HG02798 (cell line): ENCODE measurements around the gene CRB3.

ENCODE experiments used
- ATAC-seq: cut with Tn5 transposase; IDR thresholded peaks from one replicate; pipeline ENCODE4 v1.9.1; 2021; ENCODE audit warnings: mild to moderate bottlenecking; ENCODE audit not compliant: unreplicated experiment, poor library complexity

CRB3 gene

DNA sequence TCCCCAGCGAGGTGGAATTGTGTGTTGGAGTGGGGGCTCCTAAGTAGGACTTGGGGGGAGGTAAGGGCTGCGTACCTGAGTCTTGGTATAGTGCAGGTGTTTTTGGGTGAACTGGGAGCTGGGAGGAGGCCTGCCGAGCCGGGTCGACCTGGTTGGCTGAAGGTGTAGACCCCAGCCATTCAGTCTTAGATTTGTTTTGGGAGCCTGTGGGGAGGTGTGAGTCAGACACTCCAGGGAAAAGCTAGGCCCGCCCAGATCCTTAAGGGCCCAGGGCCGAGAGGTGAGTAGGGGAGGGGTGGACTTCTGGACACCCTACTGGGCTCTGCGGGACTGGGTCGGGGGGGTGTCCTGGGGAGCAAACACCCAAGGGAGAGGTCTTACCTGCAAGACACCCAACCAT lies 935 bp downstream of the CRB3 start:
- no peak for ATAC-seq

- ATAC-seq = no peak
Measured at GRCh38 chr19:6465663-6466062, 1.6 kb downstream of the CRB3 start.

DNA sequence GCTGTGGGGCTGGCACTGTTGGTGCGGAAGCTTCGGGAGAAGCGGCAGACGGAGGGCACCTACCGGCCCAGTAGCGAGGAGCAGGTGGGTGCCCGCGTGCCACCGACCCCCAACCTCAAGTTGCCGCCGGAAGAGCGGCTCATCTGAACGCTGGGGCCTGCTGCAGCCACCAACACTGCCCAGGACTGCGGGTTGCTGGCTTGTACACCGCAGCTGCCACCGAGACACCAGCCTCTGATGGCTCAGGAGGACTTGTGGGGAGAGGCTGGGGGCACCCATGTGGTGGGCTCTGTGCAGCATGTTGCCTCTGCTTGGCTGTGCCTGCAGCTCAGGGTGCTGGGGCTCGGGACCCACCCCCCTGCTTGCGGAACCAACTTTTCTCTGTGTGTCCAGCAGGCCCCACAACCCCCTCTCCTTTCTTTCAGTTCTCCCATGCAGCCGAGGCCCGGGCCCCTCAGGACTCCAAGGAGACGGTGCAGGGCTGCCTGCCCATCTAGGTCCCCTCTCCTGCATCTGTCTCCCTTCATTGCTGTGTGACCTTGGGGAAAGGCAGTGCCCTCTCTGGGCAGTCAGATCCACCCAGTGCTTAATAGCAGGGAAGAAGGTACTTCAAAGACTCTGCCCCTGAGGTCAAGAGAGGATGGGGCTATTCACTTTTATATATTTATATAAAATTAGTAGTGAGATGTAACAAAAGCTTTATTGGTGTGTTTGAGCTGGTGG lies 2.6 kb downstream of the CRB3 start:
- no peak for ATAC-seq

- no peak for ATAC-seq
Measured at GRCh38 chr19:6467384-6467783, 3.3 kb downstream of the CRB3 start.

- ATAC-seq = no peak
Measured at GRCh38 chr19:6470173-6470572, 6.1 kb downstream of the CRB3 start.

DNA sequence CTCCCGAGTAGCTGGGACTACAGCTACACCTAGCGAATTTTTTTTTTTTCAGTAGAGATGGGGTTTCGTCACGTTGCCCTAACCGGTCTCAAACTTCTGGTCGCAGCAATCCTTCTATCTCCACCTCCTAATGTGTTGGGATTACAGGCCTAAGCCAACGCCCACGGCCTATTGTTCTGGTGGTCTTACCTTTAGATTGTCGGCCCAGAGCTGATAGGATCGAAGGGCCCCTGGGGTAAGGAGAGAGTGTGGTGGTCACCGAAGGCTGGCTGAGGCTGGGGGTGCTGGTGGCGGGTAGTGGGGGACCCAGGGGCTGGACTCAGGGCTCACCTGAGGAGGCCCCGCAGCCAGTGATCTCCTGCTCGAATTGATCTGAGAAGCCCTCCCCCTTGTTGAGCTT lies 7.0 kb downstream of the CRB3 start:
- ATAC-seq = no peak

GRCh38 chr19:6472713-6473112 lies 8.6 kb downstream of the CRB3 start:
- no peak for ATAC-seq

GRCh38 chr19:6473647-6474046 lies 9.6 kb downstream of the CRB3 start:
- no peak for ATAC-seq

DNA sequence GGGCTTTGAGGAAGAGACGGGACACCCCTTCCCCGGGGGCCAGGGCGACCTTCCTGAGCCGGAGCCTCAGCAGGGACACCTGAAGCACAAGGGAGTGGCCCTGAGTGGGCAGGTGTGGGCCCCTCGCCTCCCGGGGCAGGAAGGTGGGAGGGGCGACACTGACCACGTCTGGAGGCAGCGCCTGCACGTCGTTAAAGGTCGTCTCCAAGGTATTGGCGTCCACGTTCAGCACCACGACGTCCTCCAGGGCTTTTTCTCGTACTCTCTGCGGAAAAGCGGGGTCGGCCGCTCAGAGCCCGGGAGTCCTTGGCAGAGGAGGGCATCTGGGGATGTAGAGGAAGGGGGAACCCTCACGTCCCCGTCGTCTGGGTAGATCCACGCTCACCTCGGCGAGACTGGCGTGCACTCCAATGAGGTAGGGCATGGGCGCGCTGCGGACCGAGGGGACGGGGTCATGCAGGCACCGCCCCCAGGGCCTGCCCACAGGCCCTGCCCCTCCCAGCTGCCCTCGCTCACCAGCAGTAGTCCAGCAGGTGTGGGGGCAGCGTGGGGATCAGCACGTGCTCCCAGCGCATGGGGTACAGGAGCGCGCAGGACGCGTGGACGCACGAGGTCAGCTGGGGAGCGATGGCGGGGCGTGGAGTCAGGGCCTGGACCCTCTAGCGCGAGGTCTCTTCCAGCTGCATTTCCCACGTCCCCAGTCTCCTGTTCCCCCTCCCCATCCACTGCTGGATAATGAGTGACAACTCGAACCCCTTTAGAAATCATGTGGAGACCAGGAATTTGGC lies 11.4 kb downstream of the CRB3 start:
- ATAC-seq = no peak

GRCh38 chr19:6476155-6476895 lies 12.3 kb downstream of the CRB3 start:
- no peak for ATAC-seq

- ATAC-seq = no peak
Measured at GRCh38 chr19:6476896-6477431, 12.9 kb downstream of the CRB3 start.

DNA sequence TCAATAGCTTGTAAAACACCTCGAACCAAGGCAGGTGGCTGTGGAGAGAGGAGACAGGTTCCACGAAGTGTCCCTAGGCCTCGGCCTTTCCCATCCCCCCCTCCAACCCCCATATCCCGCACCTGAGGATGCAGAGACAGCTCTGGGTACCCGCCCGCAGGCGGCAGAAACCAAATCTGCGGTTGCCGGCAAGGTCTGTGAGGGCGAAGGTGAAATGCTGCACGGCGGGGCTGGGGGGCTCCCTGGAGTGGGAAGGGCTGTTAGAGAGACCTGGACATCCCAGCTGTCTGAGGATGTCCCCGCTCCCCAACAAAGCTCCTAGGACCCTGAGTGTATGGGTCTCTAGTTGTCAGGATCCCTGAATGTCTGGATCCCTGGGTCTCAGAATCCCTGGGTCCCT lies 14.7 kb downstream of the CRB3 start:
- ATAC-seq = no peak

GRCh38 chr19:6479836-6480398 lies 15.8 kb downstream of the CRB3 start:
- no peak for ATAC-seq

DNA sequence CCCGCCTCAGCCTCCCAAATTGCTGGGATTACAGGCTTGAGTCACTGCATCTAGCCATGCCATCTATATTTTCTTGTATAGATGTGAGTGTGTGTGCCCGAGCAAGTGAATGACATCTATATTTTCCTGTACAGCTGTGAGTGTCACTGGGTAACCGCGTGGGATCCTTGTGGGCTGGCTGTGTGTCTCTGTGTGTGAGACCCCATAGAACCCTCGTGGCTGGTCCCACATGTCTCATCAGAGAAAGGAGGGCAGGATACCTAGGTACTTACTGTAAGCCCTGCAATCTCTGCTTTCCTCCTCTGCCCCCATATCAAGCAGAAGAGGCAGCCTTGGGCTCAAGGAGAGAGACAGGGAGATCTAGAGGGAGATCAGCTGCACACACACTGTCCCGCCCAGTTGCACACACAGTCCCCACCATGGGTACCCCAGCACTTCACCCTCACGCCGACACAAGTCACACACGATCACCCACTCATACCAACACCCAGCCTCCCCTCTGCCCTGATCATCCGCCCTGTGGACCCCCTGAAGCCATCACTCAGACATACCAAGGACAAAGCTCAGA lies 16.9 kb downstream of the CRB3 start:
- ATAC-seq = no peak

- peak; percentile 60 for ATAC-seq
Measured at GRCh38 chr19:6481541-6482342, 17.7 kb downstream of the CRB3 start, which contains the start of gene DENND1C. Gene DENND1C (minus strand): TSS chr19:6481787. CDS start chr19:6481695, 92 bp downstream.

- ATAC-seq = no peak
Measured at GRCh38 chr19:6482343-6482686, 18.2 kb downstream of the CRB3 start.

GRCh38 chr19:6483235-6483634 lies 19.2 kb downstream of the CRB3 start:
- ATAC-seq = no peak

DNA sequence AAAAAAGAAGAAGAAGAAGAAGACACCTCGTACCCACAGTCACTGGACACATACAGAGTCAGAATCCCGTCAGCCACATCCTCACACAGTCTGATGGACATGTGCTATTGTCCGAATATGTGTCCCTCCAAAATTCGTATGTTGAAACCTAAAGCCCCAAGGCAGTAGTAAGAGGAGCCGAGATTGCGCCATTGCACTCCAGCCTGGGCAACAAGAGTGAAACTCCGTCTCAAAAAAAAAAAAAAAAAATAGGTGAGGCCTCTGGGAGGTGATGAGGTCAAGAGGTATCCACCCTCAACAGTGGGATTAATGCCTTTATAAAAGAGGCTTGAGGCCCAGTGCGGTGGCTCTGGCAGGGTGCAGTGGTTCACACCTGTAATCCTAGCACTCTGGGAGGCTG lies 20.2 kb downstream of the CRB3 start:
- ATAC-seq = no peak

- no peak for ATAC-seq
Measured at GRCh38 chr19:6484831-6485230, 20.8 kb downstream of the CRB3 start.
